ENCODE results near the gene POLR2M.

- TF ChIP-seq GATA2 (IDR thresholded peaks at IDR 0.05; ENCODE audit: low read depth, low read length), result no peak
- TF ChIP-seq GATA3 (IDR thresholded peaks at IDR 0.05; ENCODE audit: low read depth, low read length), result no peak
Measured at GRCh38 chr15:57697588-57697987, 8.9 kb upstream of the POLR2M start.

All from SH-SY5Y (cell line).